RWPE2 (cell line): ENCODE data around the gene ABHD8.
A peak's percentile ranks its signal among the peaks of the same experiment; 100 is the strongest.

Source experiments
- ATAC-seq: fragments of 200-7000 bp; cut with Tn5 transposase; 3 replicates; pipeline ENCODE4 v1.9.1; 2021; ENCODE audit warnings: low read depth
- DNase-seq: peaks from one replicate; pipeline ENCODE4 v3.0.0-alpha.2; 2020; ENCODE audit warnings: low spot score
- H3K27ac ChIP-seq: fragments of 450-650 bp; 2 replicates; pipeline ENCODE4 v1.5.1; 2017; ENCODE audit warnings: mild to moderate bottlenecking; ENCODE audit not compliant: poor library complexity, severe bottlenecking
- H3K27me3 ChIP-seq: fragments of 250-450 bp; sonication (Bioruptor Pico); 2 replicates; pipeline ENCODE4 v1.5.1; 2021; ENCODE audit warnings: mild to moderate bottlenecking, moderate library complexity; ENCODE audit not compliant: insufficient read depth, poor library complexity, severe bottlenecking
- H3K36me3 ChIP-seq: fragments of 250-450 bp; sonication (Bioruptor Pico); 2 replicates; pipeline ENCODE4 v1.5.1; 2020; ENCODE audit warnings: low read depth, mild to moderate bottlenecking, moderate library complexity
- H3K4me1 ChIP-seq: fragments of 250-450 bp; sonication (Bioruptor Pico); 2 replicates; pipeline ENCODE4 v1.5.1; 2021; ENCODE audit warnings: mild to moderate bottlenecking, moderate library complexity; ENCODE audit not compliant: insufficient read depth, poor library complexity, severe bottlenecking
- H3K4me3 ChIP-seq: fragments of 250-450 bp; sonication (Bioruptor Pico); 2 replicates; pipeline ENCODE4 v1.5.1; 2021; ENCODE audit warnings: mild to moderate bottlenecking, moderate library complexity; ENCODE audit not compliant: severe bottlenecking
- H3K9me3 ChIP-seq: fragments of 250-450 bp; sonication (Bioruptor Pico); 2 replicates; pipeline ENCODE4 v1.5.1; 2021; ENCODE audit warnings: mild to moderate bottlenecking, moderate library complexity; ENCODE audit not compliant: severe bottlenecking
- CTCF ChIP-seq: fragments of 450-650 bp; IDR thresholded peaks from one replicate; pipeline ENCODE4 v1.5.1; 2017; ENCODE audit warnings: mild to moderate bottlenecking, moderate library complexity; ENCODE audit not compliant: poor library complexity, severe bottlenecking

ABHD8 gene

GRCh38 chr19:17314007-17314593, 10.9 kb upstream of the ABHD8 start:
- DNase-seq (no peak), ATAC-seq (no peak)
- H3K9me3 ChIP-seq, result no peaks in the 10 kb centered on the region
- H3K4me3 ChIP-seq, result no peak overlapping the region
- TF ChIP-seq CTCF, result no peak
- peaks cover 53% of the 10 kb centered on the region for H3K36me3 ChIP-seq
- H3K27me3 ChIP-seq, result no peaks in the 10 kb centered on the region
- no peak overlapping the region for H3K27ac ChIP-seq
- peaks cover 18% of the 10 kb centered on the region for H3K4me1 ChIP-seq

- no peak for TF ChIP-seq CTCF
- Histone ChIP-seq H3K4me1 (peaks cover 13% of the 10 kb centered on the region), H3K27me3 (no peaks in the 10 kb centered on the region), H3K27ac (peak overlapping the region; percentile 66), H3K9me3 (no peaks in the 10 kb centered on the region), H3K36me3 (peaks cover 39% of the 10 kb centered on the region), H3K4me3 (no peak overlapping the region)
- ATAC-seq, result no peak
- no peak for DNase-seq
Measured at GRCh38 chr19:17312189-17313113, 9.2 kb upstream of the ABHD8 start.

- Histone ChIP-seq H3K9me3 (no peaks in the 10 kb centered on the region), H3K36me3 (peaks cover 34% of the 10 kb centered on the region), H3K4me1 (peaks cover 9% of the 10 kb centered on the region), H3K27me3 (no peaks in the 10 kb centered on the region), H3K27ac (peak overlapping the region; percentile 66), H3K4me3 (no peak overlapping the region)
- ATAC-seq (peak; percentile 46; the same call in 2 of the 3 replicates), DNase-seq (no peak)
- TF ChIP-seq CTCF, result no peak
Measured at GRCh38 chr19:17311455-17312188, 8.4 kb upstream of the ABHD8 start.

GRCh38 chr19:17309965-17310461, 6.8 kb upstream of the ABHD8 start:
- no peak for TF ChIP-seq CTCF
- ATAC-seq (no peak), DNase-seq (no peak)
- peak overlapping the region; percentile 66 for H3K27ac ChIP-seq
- peak overlapping the region; percentile 60 for H3K4me3 ChIP-seq
- peaks cover 24% of the 10 kb centered on the region for H3K36me3 ChIP-seq
- no peaks in the 10 kb centered on the region for H3K27me3 ChIP-seq
- no peaks in the 10 kb centered on the region for H3K9me3 ChIP-seq
- peaks cover 9% of the 10 kb centered on the region for H3K4me1 ChIP-seq
